GM12878 (cell line): ENCODE results near the gene MFSD6. TPM values are rescaled to one million over a fixed set of nuclear protein-coding genes. Genes with fewer than 3 reads are reported as not detected.

Source experiments
- ATAC-seq: fragments of 200-7000 bp; cut with Tn5 transposase; 3 replicates; pipeline ENCODE4 v1.9.1; 2020; ENCODE audit warnings: mild to moderate bottlenecking, moderate library complexity
- BruUV-seq: library from RNA; stranded (reverse); fragments of 400-500 nt; replicated peaks from 2 replicates; lab custom pipeline; 2021; lab: Mats Ljungman, UMichigan
- CTCF ChIA-PET: fragments of 300-600 bp; sonication (Branson Sonifier 250); formaldehyde crosslinking; extraction: SDS; loops from one replicate; lab custom pipeline; 2021; ENCODE audit warnings: inconsistent platforms; lab: Yijun Ruan, JAX
- POLR2A ChIA-PET: fragments of 350-600 bp; formaldehyde crosslinking; extraction: SDS; loops from one replicate; lab custom pipeline; 2021; ENCODE audit warnings: inconsistent platforms; lab: Charles Lee
- RAD21 ChIA-PET: fragments of 300-600 bp; sonication (Branson Sonifier 250); formaldehyde crosslinking; loops from one replicate; lab custom pipeline; 2023; ENCODE audit warnings: antibody characterized with exemption; ENCODE audit not compliant: unreplicated experiment; lab: Charles Lee
- SMC1A ChIA-PET: fragments of 300-600 bp; sonication (Branson Sonifier 250); formaldehyde crosslinking; loops from one replicate; lab custom pipeline; 2023; ENCODE audit not compliant: unreplicated experiment, uncharacterized antibody; lab: Charles Lee
- DNase-seq: peaks from one replicate; pipeline ENCODE4 v3.0.0-alpha.2; 2011; ENCODE audit warnings: low read depth, low spot score
- FAIRE-seq: peaks from 3 replicates; lab custom pipeline; 2011; peaks lifted over from hg19 to GRCh38; lab: Jason Lieb, UNC
- H2AFZ ChIP-seq: 2 replicates; pipeline ENCODE4 v1.6.0; 2011; ENCODE audit warnings: low read depth, low read length, control low read depth; ENCODE audit not compliant: control insufficient read depth
- H3K27ac ChIP-seq: 2 replicates; pipeline ENCODE4 v1.5.1; 2011; ENCODE audit warnings: control low read depth; ENCODE audit not compliant: control insufficient read depth, insufficient read depth
- H3K27me3 ChIP-seq, 2 experiments: replicated peaks in 1 of 2; 2 replicates each; pipeline versions ENCODE4 v1.6.0 to v1.6.1; 2011; ENCODE audit warnings: low read length in 1 of 2; ENCODE audit not compliant: control insufficient read depth in 2 of 2, insufficient read depth in 2 of 2
- H3K36me3 ChIP-seq, 2 experiments: 2 replicates each; pipeline ENCODE4 v1.5.1; 2011; ENCODE audit warnings: low read length in 1 of 2; ENCODE audit not compliant: control insufficient read depth in 2 of 2, insufficient read depth in 2 of 2
- H3K4me1 ChIP-seq: 2 replicates; pipeline ENCODE4 v1.6.1; 2011; ENCODE audit warnings: mild to moderate bottlenecking, low read length, moderate library complexity, mixed read lengths; ENCODE audit not compliant: control insufficient read depth, insufficient read depth
- H3K4me2 ChIP-seq: 2 replicates; pipeline ENCODE4 v1.6.0; 2011; ENCODE audit warnings: control low read depth; ENCODE audit not compliant: control insufficient read depth, insufficient read depth
- H3K4me3 ChIP-seq: fragments of 200-600 bp; sonication (generic); 2 replicates; pipeline ENCODE4 v1.5.1; 2016
- H3K79me2 ChIP-seq: 2 replicates; pipeline ENCODE4 v1.6.0; 2011; ENCODE audit warnings: low read length; ENCODE audit not compliant: control insufficient read depth, insufficient read depth
- H3K9ac ChIP-seq: 2 replicates; pipeline ENCODE4 v1.8.0; 2011; ENCODE audit warnings: low read length, control low read depth, mixed read lengths; ENCODE audit not compliant: control insufficient read depth, insufficient read depth
- H3K9me3 ChIP-seq: replicated peaks from 3 replicates; pipeline ENCODE4 v1.5.1; 2011; ENCODE audit warnings: mild to moderate bottlenecking, low read length; ENCODE audit not compliant: control insufficient read depth, insufficient read depth
- H4K20me1 ChIP-seq: 2 replicates; pipeline ENCODE4 v1.6.0; 2011; ENCODE audit not compliant: control insufficient read depth, insufficient read depth
- MLLT1 ChIP-seq: fragments of 450-650 bp; IDR thresholded peaks from 2 replicates; pipeline ENCODE4 v1.6.1; 2016; ENCODE audit warnings: mild to moderate bottlenecking
- PKNOX1 ChIP-seq: fragments of 450-650 bp; IDR thresholded peaks from 2 replicates; pipeline ENCODE4 v1.6.1; 2016; ENCODE audit warnings: mild to moderate bottlenecking
- SIX5 ChIP-seq: IDR thresholded peaks from 2 replicates; pipeline ENCODE4 v1.6.1; 2011; ENCODE audit warnings: mild to moderate bottlenecking, low read depth, low read length, moderate library complexity; ENCODE audit not compliant: severe bottlenecking
- WGBS: methylation state at CpG from one replicate; pipeline ENCODE4 v1.1.6; 2016; ENCODE audit warnings: low lambda C conversion rate; ENCODE audit not compliant: insufficient replicate concordance, insufficient coverage; ENCODE audit errors: missing lambda C conversion rate; 5-methylcytosine and 5-hydroxymethylcytosine counted together
- in situ Hi-C: fragments of 300-500 bp; cut with MboI; formaldehyde crosslinking; loops from 9 replicates; pipeline ENCODE4 v1.14.3; 2018; ENCODE audit warnings: mixed read lengths
- intact Hi-C: fragments of 100-400 bp; cut with micrococcal nuclease; formaldehyde crosslinking; loops from one replicate; pipeline ENCODE4 v1.14.2; 2022; ENCODE audit not compliant: unreplicated experiment
- polyA plus RNA-seq, 11 experiments: library from polyadenylated mRNA; depleted of rRNA in 4 of 11; unstranded in 6 of 11; stranded (reverse) in 5 of 11; fragments of >200 nt; fragmentation: Nextera tagmentation in 4 of 11; fragmentation: Illumina TruSeq in 1 of 11; extraction: Ambion mirVana in 4 of 11; extraction: Trizol in 1 of 11; gene quantifications; 1 replicate in 1 of 11; 2 replicates in 10 of 11; pipeline versions ENCODE4 v1.2.1 to v1.2.3, GENCODE V29; 2011 to 2016; ENCODE audit warnings: inconsistent platforms in 2 of 11, missing spikeins in 2 of 11, low read depth in 1 of 11
- total RNA-seq, 4 experiments: library from RNA; depleted of rRNA in 3 of 4; stranded (reverse); fragments of >200 nt in 3 of 4; fragmentation: Illumina TruSeq in 1 of 4; extraction: Trizol in 1 of 4; gene quantifications; 2 replicates each; pipeline versions ENCODE4 v1.2.1 to v1.2.3, GENCODE V29; 2013 to 2021
- TF ChIP-seq, protein P1 (sequence below): IDR thresholded peaks from 2 replicates; pipeline ENCODE4 v1.6.1; 2011; ENCODE audit warnings: mild to moderate bottlenecking, low read depth, low read length, moderate library complexity; ENCODE audit not compliant: insufficient replicate concordance

Gene MFSD6
- total and polyA plus RNA-seq, 10 of the 15 experiments (the other 5 are each of a cell fraction or from before 2014, with no cell fraction given): 6.7 to 42.6 (median 24.2) TPM

DNA sequence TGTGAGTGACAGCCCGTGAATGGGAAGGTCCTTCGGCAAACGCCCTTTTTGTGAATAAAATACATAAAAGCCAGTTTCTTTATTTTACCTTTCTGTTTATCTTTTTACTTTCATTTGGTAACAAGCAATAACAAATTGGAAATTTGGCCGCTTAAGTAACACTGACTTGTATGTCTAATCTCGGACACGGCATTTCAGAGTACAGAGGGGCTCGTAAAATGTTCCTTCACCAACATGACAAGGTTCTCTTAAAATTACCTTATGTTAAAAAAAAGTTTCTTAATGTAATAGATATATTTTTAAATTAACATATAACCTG is 126.9 kb downstream of the MFSD6 start:
- 0 out of 2 replicates have a peak, but pooled peaks have one; percentile 42 for TF ChIP-seq MLLT1
- TF ChIP-seq PKNOX1: peak; percentile 96
- no peak for TF ChIP-seq SIX5
- TF ChIP-seq, protein P1, sequence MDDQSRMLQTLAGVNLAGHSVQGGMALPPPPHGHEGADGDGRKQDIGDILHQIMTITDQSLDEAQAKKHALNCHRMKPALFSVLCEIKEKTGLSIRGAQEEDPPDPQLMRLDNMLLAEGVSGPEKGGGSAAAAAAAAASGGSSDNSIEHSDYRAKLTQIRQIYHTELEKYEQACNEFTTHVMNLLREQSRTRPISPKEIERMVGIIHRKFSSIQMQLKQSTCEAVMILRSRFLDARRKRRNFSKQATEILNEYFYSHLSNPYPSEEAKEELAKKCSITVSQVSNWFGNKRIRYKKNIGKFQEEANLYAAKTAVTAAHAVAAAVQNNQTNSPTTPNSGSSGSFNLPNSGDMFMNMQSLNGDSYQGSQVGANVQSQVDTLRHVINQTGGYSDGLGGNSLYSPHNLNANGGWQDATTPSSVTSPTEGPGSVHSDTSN: peak; percentile 90
- TF ChIP-seq, all 136 proteins: peak for 3
- H3K27ac ChIP-seq: peak overlapping the region; percentile 97
- POLR2A ChIA-PET: interaction anchor here (0.6 to 4.2 kb wide), 4 partner anchors 48 to 167 kb away, joined by 3 to 29 read pairs (median 5); no protein-coding TSS in a partner anchor
- peak overlapping the region; percentile 86 for H3K4me2 ChIP-seq
- DNase-seq: no peak
- FAIRE-seq: no peak
- 0 out of 4 replicates have a peak, but pooled peaks cover 0 to 4% of the 10 kb centered on the region in 2 experiments for H3K36me3 ChIP-seq
- H3K9ac ChIP-seq: peak overlapping the region; percentile 93
- H3K27me3 ChIP-seq: no peaks in the 10 kb centered on the region
- 2% methylated on average over 7 of the region's 7 CpGs for WGBS
- ATAC-seq: no peak
- SMC1A ChIA-PET: interaction anchor here (1.1 to 3.1 kb wide), 3 partner anchors 48 to 143 kb away, joined by 4 to 36 read pairs (median 4); no protein-coding TSS in a partner anchor
- RAD21 ChIA-PET: interaction anchor here (1.4 to 3.1 kb wide), 5 partner anchors 54 to 144 kb away, joined by 3 to 38 read pairs (median 4); no protein-coding TSS in a partner anchor
- H3K4me1 ChIP-seq: peaks cover 15% of the 10 kb centered on the region
- in situ Hi-C loops (no loop called here), intact Hi-C loops (loop anchor here (2.0 kb wide), 2 partner anchors 114 to 144 kb away; partner anchors contain the start of gene NAB1)
- TSS peak; percentile 84 for BruUV-seq
- H2AFZ ChIP-seq: peak overlapping the region; percentile 89
- H3K9me3 ChIP-seq: peaks cover 12% of the 10 kb centered on the region
- no peaks in the 10 kb centered on the region for H4K20me1 ChIP-seq
- H3K79me2 ChIP-seq: peaks cover 49% of the 10 kb centered on the region
- CTCF ChIA-PET: interaction anchor here (3.1 kb wide), 1 partner anchor 145 kb away, joined by 32 read pairs; no protein-coding TSS in a partner anchor
- peak overlapping the region; percentile 88 for H3K4me3 ChIP-seq
